Breast epithelium (tissue), 3 donors: ENCODE measurements around the gene PTPRG.

ENCODE experiments used
- POLR2A ChIP-seq: fragments of 450-650 bp; IDR thresholded peaks from one replicate; pipeline ENCODE4 v1.6.1; 2016; ENCODE audit warnings: antibody characterized with exemption, mild to moderate bottlenecking, moderate library complexity
- POLR2AphosphoS5 ChIP-seq, 3 donors: sonication (generic); formaldehyde crosslinking; IDR thresholded peaks; one replicate each; pipeline ENCODE4 v1.6.1; 2017; ENCODE audit warnings: antibody characterized with exemption in 3 of 3
- TF ChIP-seq, protein P1 (sequence below), 3 donors: fragments of 450-650 bp; IDR thresholded peaks; one replicate each; pipeline ENCODE4 v1.5.1; 2016 to 2017; ENCODE audit warnings: antibody characterized with exemption in 3 of 3, mild to moderate bottlenecking in 3 of 3, moderate library complexity in 3 of 3

DNA sequence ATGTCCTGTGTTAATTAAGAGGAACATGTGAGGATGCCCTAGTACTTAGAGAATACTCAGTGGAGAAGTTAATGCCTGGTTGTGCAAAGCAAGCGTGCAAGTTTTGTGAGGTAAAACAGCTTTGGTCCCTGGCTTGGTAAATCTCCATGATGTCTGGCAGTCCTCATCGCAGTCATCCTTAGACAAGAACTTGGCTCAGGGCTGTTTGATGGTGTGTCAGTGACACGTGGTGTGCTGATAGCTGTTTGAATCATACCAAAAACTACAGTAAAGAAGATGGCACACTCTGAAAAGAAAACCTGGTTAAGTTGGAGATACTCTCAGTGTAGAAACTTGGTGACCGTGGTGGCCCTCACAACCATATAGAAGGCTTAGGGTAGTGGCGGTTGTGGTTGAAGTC is 450.3 kb downstream of the PTPRG start:
- TF ChIP-seq POLR2A (no peak), POLR2AphosphoS5 (IDR thresholded peaks at IDR 0.05) (no peak)
- TF ChIP-seq, protein P1, sequence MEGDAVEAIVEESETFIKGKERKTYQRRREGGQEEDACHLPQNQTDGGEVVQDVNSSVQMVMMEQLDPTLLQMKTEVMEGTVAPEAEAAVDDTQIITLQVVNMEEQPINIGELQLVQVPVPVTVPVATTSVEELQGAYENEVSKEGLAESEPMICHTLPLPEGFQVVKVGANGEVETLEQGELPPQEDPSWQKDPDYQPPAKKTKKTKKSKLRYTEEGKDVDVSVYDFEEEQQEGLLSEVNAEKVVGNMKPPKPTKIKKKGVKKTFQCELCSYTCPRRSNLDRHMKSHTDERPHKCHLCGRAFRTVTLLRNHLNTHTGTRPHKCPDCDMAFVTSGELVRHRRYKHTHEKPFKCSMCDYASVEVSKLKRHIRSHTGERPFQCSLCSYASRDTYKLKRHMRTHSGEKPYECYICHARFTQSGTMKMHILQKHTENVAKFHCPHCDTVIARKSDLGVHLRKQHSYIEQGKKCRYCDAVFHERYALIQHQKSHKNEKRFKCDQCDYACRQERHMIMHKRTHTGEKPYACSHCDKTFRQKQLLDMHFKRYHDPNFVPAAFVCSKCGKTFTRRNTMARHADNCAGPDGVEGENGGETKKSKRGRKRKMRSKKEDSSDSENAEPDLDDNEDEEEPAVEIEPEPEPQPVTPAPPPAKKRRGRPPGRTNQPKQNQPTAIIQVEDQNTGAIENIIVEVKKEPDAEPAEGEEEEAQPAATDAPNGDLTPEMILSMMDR (IDR thresholded peaks at IDR 0.05): no peak
